IMR-90 (cell line): ENCODE results near the gene RCCD1.

Experiments
- CTCF ChIP-seq: conservative IDR thresholded peaks from 2 replicates; pipeline ENCODE4 v1.5.1; 2012; ENCODE audit warnings: mild to moderate bottlenecking, low read depth, low read length, improper control_type of control experiment
- ELK1 ChIP-seq: fragments of 150-350 bp; IDR thresholded peaks from 2 replicates; pipeline ENCODE4 v1.6.1; 2016; ENCODE audit warnings: low read depth, mild to moderate bottlenecking, low read length, moderate library complexity, borderline replicate concordance
- FOS ChIP-seq: fragments of 150-350 bp; IDR thresholded peaks from 2 replicates; pipeline ENCODE4 v1.6.1; 2016; ENCODE audit warnings: low read depth, low read length
- MAZ ChIP-seq: IDR thresholded peaks from 2 replicates; pipeline ENCODE4 v1.6.1; 2012; ENCODE audit warnings: low read depth, mild to moderate bottlenecking, low read length, improper control_type of control experiment, moderate library complexity, borderline replicate concordance
- MXI1 ChIP-seq: IDR thresholded peaks from 2 replicates; pipeline ENCODE4 v1.6.1; 2012; ENCODE audit warnings: low read depth, mild to moderate bottlenecking, low read length, moderate library complexity, borderline replicate concordance
- NFE2L2 ChIP-seq: fragments of 150-350 bp; IDR thresholded peaks from 2 replicates; pipeline ENCODE4 v1.6.1; 2016; ENCODE audit warnings: low read depth, mild to moderate bottlenecking, low read length
- RAD21 ChIP-seq: IDR thresholded peaks from 2 replicates; pipeline ENCODE4 v1.6.1; 2012; ENCODE audit warnings: low read length, improper control_type of control experiment
- RCOR1 ChIP-seq: IDR thresholded peaks from 2 replicates; pipeline ENCODE4 v1.6.1; 2012; ENCODE audit warnings: mild to moderate bottlenecking, low read length, improper control_type of control experiment; ENCODE audit not compliant: insufficient replicate concordance
- SMC3 ChIP-seq: fragments of 150-350 bp; IDR thresholded peaks from 2 replicates; pipeline ENCODE4 v1.6.1; 2016; ENCODE audit warnings: low read depth, mild to moderate bottlenecking, antibody characterized with exemption, low read length, moderate library complexity

- TF ChIP-seq CTCF (no peak), NFE2L2 (no peak), RCOR1 (no peak), FOS (no peak), MAZ (no peak), SMC3 (no peak), ELK1 (no peak), MXI1 (no peak), RAD21 (no peak)
Observed at GRCh38 chr15:90912770-90913075, 42.0 kb upstream of the RCCD1 start.
